Measurements from ENCODE around the gene HIGD1A.

- TF ChIP-seq ZFP3 (CRISPR knock-in tag; IDR thresholded peaks at IDR 0.05) (no peak), TSHZ2 (CRISPR knock-in tag; IDR thresholded peaks at IDR 0.05) (no peak), PPARA (CRISPR knock-in tag; IDR thresholded peaks at IDR 0.05; ENCODE audit: borderline replicate concordance) (no peak), OSR1 (CRISPR knock-in tag; IDR thresholded peaks at IDR 0.05) (no peak), CSDC2 (CRISPR knock-in tag; IDR thresholded peaks at IDR 0.05) (no peak), RARB (CRISPR knock-in tag; IDR thresholded peaks at IDR 0.05) (no peak), CREB5 (CRISPR knock-in tag; IDR thresholded peaks at IDR 0.05; ENCODE audit: low read depth) (no peak), ARNTL (CRISPR knock-in tag; IDR thresholded peaks at IDR 0.05; ENCODE audit: borderline replicate concordance, low read depth) (no peak), ZFP30 (CRISPR knock-in tag; IDR thresholded peaks at IDR 0.05) (no peak), SNAI2 (CRISPR knock-in tag; IDR thresholded peaks at IDR 0.05) (no peak)
- TF ChIP-seq, protein P1, sequence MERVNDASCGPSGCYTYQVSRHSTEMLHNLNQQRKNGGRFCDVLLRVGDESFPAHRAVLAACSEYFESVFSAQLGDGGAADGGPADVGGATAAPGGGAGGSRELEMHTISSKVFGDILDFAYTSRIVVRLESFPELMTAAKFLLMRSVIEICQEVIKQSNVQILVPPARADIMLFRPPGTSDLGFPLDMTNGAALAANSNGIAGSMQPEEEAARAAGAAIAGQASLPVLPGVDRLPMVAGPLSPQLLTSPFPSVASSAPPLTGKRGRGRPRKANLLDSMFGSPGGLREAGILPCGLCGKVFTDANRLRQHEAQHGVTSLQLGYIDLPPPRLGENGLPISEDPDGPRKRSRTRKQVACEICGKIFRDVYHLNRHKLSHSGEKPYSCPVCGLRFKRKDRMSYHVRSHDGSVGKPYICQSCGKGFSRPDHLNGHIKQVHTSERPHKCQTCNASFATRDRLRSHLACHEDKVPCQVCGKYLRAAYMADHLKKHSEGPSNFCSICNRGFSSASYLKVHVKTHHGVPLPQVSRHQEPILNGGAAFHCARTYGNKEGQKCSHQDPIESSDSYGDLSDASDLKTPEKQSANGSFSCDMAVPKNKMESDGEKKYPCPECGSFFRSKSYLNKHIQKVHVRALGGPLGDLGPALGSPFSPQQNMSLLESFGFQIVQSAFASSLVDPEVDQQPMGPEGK (CRISPR knock-in tag; IDR thresholded peaks at IDR 0.05; ENCODE audit: borderline replicate concordance): no peak
These were observed 59.0 kb downstream of the HIGD1A start for GRCh38 chr3:42745291-42745745.
